Upper lobe of left lung (tissue), 4 donors: ENCODE results near the gene OSBP2.

Source experiments
- POLR2A ChIP-seq, 4 donors: fragments of 450-650 bp; IDR thresholded peaks; one replicate each; pipeline ENCODE4 v1.5.1; 2016 to 2017; ENCODE audit warnings: antibody characterized with exemption in 4 of 4, mild to moderate bottlenecking in 2 of 4
- TF ChIP-seq, protein P1 (sequence below), 6 experiments: fragments of 450-650 bp in 4 of 6; fragments of 200-600 bp in 2 of 6; sonication (generic) in 2 of 6; IDR thresholded peaks; one replicate each; pipeline ENCODE4 v1.5.1; 2016 to 2019; ENCODE audit warnings: antibody characterized with exemption in 6 of 6

DNA sequence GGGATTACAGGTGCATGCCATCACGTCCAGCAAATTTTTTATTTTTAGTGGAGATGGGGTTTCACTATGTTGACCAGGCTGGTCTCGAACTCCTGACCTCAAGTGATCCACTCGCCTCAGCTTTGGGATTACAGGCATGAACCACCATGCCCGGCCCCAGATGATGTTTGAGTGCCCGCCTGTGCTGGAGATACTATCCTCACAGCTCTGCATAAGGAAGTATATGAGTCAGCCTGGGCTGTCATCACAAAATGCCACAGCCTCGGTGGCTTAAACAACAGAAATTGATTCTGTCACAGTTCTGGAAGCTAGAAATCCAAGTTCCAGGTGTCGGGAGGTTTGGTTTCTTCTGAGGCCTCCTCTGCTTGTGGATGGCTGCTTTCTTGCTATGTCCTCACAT lies 119.3 kb downstream of the OSBP2 start:
- TF ChIP-seq, protein P1, sequence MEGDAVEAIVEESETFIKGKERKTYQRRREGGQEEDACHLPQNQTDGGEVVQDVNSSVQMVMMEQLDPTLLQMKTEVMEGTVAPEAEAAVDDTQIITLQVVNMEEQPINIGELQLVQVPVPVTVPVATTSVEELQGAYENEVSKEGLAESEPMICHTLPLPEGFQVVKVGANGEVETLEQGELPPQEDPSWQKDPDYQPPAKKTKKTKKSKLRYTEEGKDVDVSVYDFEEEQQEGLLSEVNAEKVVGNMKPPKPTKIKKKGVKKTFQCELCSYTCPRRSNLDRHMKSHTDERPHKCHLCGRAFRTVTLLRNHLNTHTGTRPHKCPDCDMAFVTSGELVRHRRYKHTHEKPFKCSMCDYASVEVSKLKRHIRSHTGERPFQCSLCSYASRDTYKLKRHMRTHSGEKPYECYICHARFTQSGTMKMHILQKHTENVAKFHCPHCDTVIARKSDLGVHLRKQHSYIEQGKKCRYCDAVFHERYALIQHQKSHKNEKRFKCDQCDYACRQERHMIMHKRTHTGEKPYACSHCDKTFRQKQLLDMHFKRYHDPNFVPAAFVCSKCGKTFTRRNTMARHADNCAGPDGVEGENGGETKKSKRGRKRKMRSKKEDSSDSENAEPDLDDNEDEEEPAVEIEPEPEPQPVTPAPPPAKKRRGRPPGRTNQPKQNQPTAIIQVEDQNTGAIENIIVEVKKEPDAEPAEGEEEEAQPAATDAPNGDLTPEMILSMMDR (IDR thresholded peaks at IDR 0.05), result no peak
- TF ChIP-seq POLR2A (IDR thresholded peaks at IDR 0.05), result no peak
